ENCODE data around the gene ZNF778.
"Not testable (repeated sequence)": the region's sequence is repeated elsewhere in the genome, so short reads cannot be mapped to it uniquely, and the experiment has no call there.

The ZNF778 gene

GRCh38 chr16:89183463-89183862 lies 34.0 kb upstream of the ZNF778 start:
- DNase-seq (ENCODE audit: low spot score) = no peak

- no peak for DNase-seq (ENCODE audit: low spot score)
These were observed 33.4 kb upstream of the ZNF778 start for GRCh38 chr16:89183975-89184676.

- DNase-seq (ENCODE audit: low spot score) = no peak
These were observed 32.9 kb upstream of the ZNF778 start for GRCh38 chr16:89184677-89184932.

GRCh38 chr16:89184933-89185794 lies 32.3 kb upstream of the ZNF778 start:
- no peak for DNase-seq (ENCODE audit: low spot score)

GRCh38 chr16:89185887-89186592 lies 31.5 kb upstream of the ZNF778 start:
- not testable (repeated sequence) for DNase-seq (ENCODE audit: low spot score)

- DNase-seq (ENCODE audit: low spot score) = not testable (repeated sequence)
These were observed 30.9 kb upstream of the ZNF778 start for GRCh38 chr16:89186593-89187031.

GRCh38 chr16:89187032-89187769 lies 30.3 kb upstream of the ZNF778 start:
- no peak for DNase-seq (ENCODE audit: low spot score)

GRCh38 chr16:89187770-89188392 lies 29.6 kb upstream of the ZNF778 start:
- no peak for DNase-seq (ENCODE audit: low spot score)

- not testable (repeated sequence) for DNase-seq (ENCODE audit: low spot score)
These were observed 28.8 kb upstream of the ZNF778 start for GRCh38 chr16:89188471-89189357.

GRCh38 chr16:89189358-89190025 lies 28.0 kb upstream of the ZNF778 start:
- no peak for DNase-seq (ENCODE audit: low spot score)

GRCh38 chr16:89190150-89190958 lies 27.1 kb upstream of the ZNF778 start:
- no peak for DNase-seq (ENCODE audit: low spot score)

GRCh38 chr16:89191033-89191900 lies 26.2 kb upstream of the ZNF778 start:
- no peak for DNase-seq (ENCODE audit: low spot score)

GRCh38 chr16:89191901-89192185 lies 25.7 kb upstream of the ZNF778 start:
- DNase-seq (ENCODE audit: low spot score) = no peak

- DNase-seq (ENCODE audit: low spot score) = not testable (repeated sequence)
These were observed 25.1 kb upstream of the ZNF778 start for GRCh38 chr16:89192186-89192955.

- DNase-seq (ENCODE audit: low spot score) = no peak
These were observed 24.4 kb upstream of the ZNF778 start for GRCh38 chr16:89192956-89193575.

- no peak for DNase-seq (ENCODE audit: low spot score)
These were observed 23.8 kb upstream of the ZNF778 start for GRCh38 chr16:89193576-89194293.

Data from globus pallidus (tissue), 1 donor.